PC-9 (cell line): ENCODE results near the gene SYNPR. TPM values are rescaled to one million over a fixed set of nuclear protein-coding genes. Genes with fewer than 3 reads are reported as not detected.

Experiments used
- BruUV-seq: library from RNA; stranded (reverse); fragments of 400-500 nt; replicated peaks from 2 replicates; lab custom pipeline; 2021; lab: Mats Ljungman, UMichigan
- CTCF ChIA-PET: fragments of 300-600 bp; sonication (Branson Sonifier 250); formaldehyde crosslinking; loops from one replicate; lab custom pipeline; 2022; ENCODE audit warnings: antibody characterized with exemption; lab: Charles Lee
- POLR2A ChIA-PET: fragments of 300-600 bp; sonication (Branson Sonifier 250); formaldehyde crosslinking; loops from one replicate; lab custom pipeline; 2022; ENCODE audit warnings: antibody characterized with exemption; ENCODE audit not compliant: unreplicated experiment; lab: Charles Lee
- DNase-seq, 2 experiments: peaks; one replicate each; pipeline versions ENCODE4 v3.0.0 to v3.0.0-alpha.2; 2015 to 2022; ENCODE audit warnings: mixed read lengths in 1 of 2
- H2AFZ ChIP-seq: fragments of 200-600 bp; sonication (generic); 2 replicates; pipeline ENCODE4 v1.8.1; 2017; ENCODE audit warnings: antibody characterized with exemption
- H3F3A ChIP-seq: fragments of 200-600 bp; sonication (generic); 2 replicates; pipeline ENCODE4 v1.8.1; 2017; ENCODE audit warnings: antibody characterized with exemption, mild to moderate bottlenecking, low read depth; ENCODE audit not compliant: insufficient read depth
- H3K27ac ChIP-seq: fragments of 200-600 bp; sonication (generic); 2 replicates; pipeline ENCODE4 v1.6.1; 2016; ENCODE audit warnings: mixed run types
- H3K27me3 ChIP-seq: fragments of 200-600 bp; sonication (generic); 2 replicates; pipeline ENCODE4 v1.6.1; 2016; ENCODE audit warnings: low read depth, mixed run types; ENCODE audit not compliant: insufficient read depth
- H3K36me3 ChIP-seq: fragments of 200-600 bp; sonication (generic); 2 replicates; pipeline ENCODE4 v1.6.1; 2016; ENCODE audit warnings: low read depth, mixed run types
- H3K4me1 ChIP-seq: fragments of 200-600 bp; sonication (generic); replicated peaks from 2 replicates; pipeline ENCODE4 v1.6.1; 2016; ENCODE audit warnings: mixed run types; ENCODE audit not compliant: insufficient read depth
- H3K4me2 ChIP-seq: fragments of 200-600 bp; sonication (generic); 2 replicates; pipeline ENCODE4 v1.6.1; 2017; ENCODE audit warnings: mixed run types
- H3K4me3 ChIP-seq: fragments of 200-600 bp; sonication (generic); 2 replicates; pipeline ENCODE4 v1.6.1; 2016; ENCODE audit warnings: mixed run types
- H3K79me2 ChIP-seq: fragments of 200-600 bp; sonication (generic); 2 replicates; pipeline ENCODE4 v1.6.1; 2017; ENCODE audit warnings: low read depth, mixed run types
- H3K9me2 ChIP-seq: fragments of 200-600 bp; sonication (generic); 2 replicates; pipeline ENCODE4 v1.8.1; 2017; ENCODE audit warnings: mild to moderate bottlenecking; ENCODE audit not compliant: insufficient read depth
- H3K9me3 ChIP-seq: fragments of 200-600 bp; sonication (generic); 2 replicates; pipeline ENCODE4 v1.8.1; 2016; ENCODE audit warnings: low read depth; ENCODE audit not compliant: insufficient read depth
- H4K20me1 ChIP-seq: fragments of 200-600 bp; sonication (generic); 2 replicates; pipeline ENCODE4 v1.8.1; 2017; ENCODE audit not compliant: insufficient read depth
- CTCF ChIP-seq: fragments of 200-600 bp; sonication (generic); conservative IDR thresholded peaks from 2 replicates; pipeline ENCODE4 v1.6.1; 2017; ENCODE audit warnings: mixed run types, antibody characterized with exemption, mild to moderate bottlenecking, moderate library complexity
- EZH2 ChIP-seq: fragments of 200-600 bp; sonication (generic); IDR thresholded peaks from 2 replicates; pipeline ENCODE4 v1.8.0; 2017; ENCODE audit warnings: antibody characterized with exemption, low read depth
- intact Hi-C: fragments of 100-400 bp; cut with micrococcal nuclease; formaldehyde crosslinking; loops from one replicate; pipeline ENCODE4 v1.10.0; 2022; ENCODE audit not compliant: unreplicated experiment
- total RNA-seq: library from RNA; stranded (reverse); gene quantifications from 2 replicates; pipeline ENCODE4 v1.2.3, GENCODE V29; 2021

The SYNPR gene
- total RNA-seq, 1 experiment from 2014 or later = not detected

GRCh38 chr3:63295806-63296205 lies 17.7 kb downstream of the SYNPR start:
- Histone ChIP-seq H3K9me3 (no peaks in the 10 kb centered on the region), H3K9me2 (no peaks in the 10 kb centered on the region), H3K4me1 (no peaks in the 10 kb centered on the region), H3F3A (no peaks in the 10 kb centered on the region), H3K27me3 (no peaks in the 10 kb centered on the region), H3K27ac (no peak overlapping the region), H4K20me1 (no peaks in the 10 kb centered on the region), H3K36me3 (no peaks in the 10 kb centered on the region), H2AFZ (no peak overlapping the region), H3K4me2 (no peak overlapping the region), H3K4me3 (no peak overlapping the region), H3K79me2 (no peaks in the 10 kb centered on the region)
- TF ChIP-seq CTCF (no peak), EZH2 (no peak)
- intact Hi-C loops = no loop called here
- ChIA-PET POLR2A (no interaction called here), CTCF (no interaction called here)
- BruUV-seq = no TSS peak
- no peak for DNase-seq

- Histone ChIP-seq H4K20me1 (no peaks in the 10 kb centered on the region), H3K9me2 (no peaks in the 10 kb centered on the region), H3K4me3 (no peak overlapping the region), H3F3A (no peaks in the 10 kb centered on the region), H2AFZ (no peak overlapping the region), H3K27me3 (no peaks in the 10 kb centered on the region), H3K36me3 (no peaks in the 10 kb centered on the region), H3K4me2 (no peak overlapping the region), H3K9me3 (no peaks in the 10 kb centered on the region), H3K4me1 (no peaks in the 10 kb centered on the region), H3K79me2 (no peaks in the 10 kb centered on the region), H3K27ac (no peak overlapping the region)
- BruUV-seq = no TSS peak
- POLR2A ChIA-PET = no interaction called here
- CTCF ChIA-PET = no interaction called here
- intact Hi-C loops = no loop called here
- no peak for DNase-seq
- TF ChIP-seq CTCF (no peak), EZH2 (no peak)
Observed at GRCh38 chr3:63296249-63296648, 18.1 kb downstream of the SYNPR start.

GRCh38 chr3:63303238-63303637 lies 25.1 kb downstream of the SYNPR start:
- H3K4me2 ChIP-seq = no peak overlapping the region
- ChIA-PET CTCF (no interaction called here), POLR2A (no interaction called here)
- H3F3A ChIP-seq = no peaks in the 10 kb centered on the region
- DNase-seq = no peak
- no peak overlapping the region for H2AFZ ChIP-seq
- no peak overlapping the region for H3K4me3 ChIP-seq
- H3K9me2 ChIP-seq = no peaks in the 10 kb centered on the region
- no peak for TF ChIP-seq EZH2
- no peak for TF ChIP-seq CTCF
- H4K20me1 ChIP-seq = no peaks in the 10 kb centered on the region
- no peaks in the 10 kb centered on the region for H3K79me2 ChIP-seq
- H3K27me3 ChIP-seq = no peaks in the 10 kb centered on the region
- intact Hi-C loops = no loop called here
- H3K36me3 ChIP-seq = no peaks in the 10 kb centered on the region
- H3K4me1 ChIP-seq = no peaks in the 10 kb centered on the region
- H3K27ac ChIP-seq = no peak overlapping the region
- no TSS peak for BruUV-seq
- H3K9me3 ChIP-seq = no peaks in the 10 kb centered on the region
